Neural cell (in vitro differentiated cells): ENCODE measurements around the gene AGO3. TPM values are rescaled to one million over a fixed set of nuclear protein-coding genes. Genes with fewer than 3 reads are reported as not detected.

ENCODE experiments used
- H2AFZ ChIP-seq: fragments of 200-600, 300-800 bp; sonication (generic), shearing (Covaris generic); 2 replicates; pipeline ENCODE4 v1.6.0; 2014; ENCODE audit warnings: low read depth, mild to moderate bottlenecking, antibody characterized with exemption, low read length, moderate library complexity
- H3F3A ChIP-seq: fragments of 200-600 bp; shearing (Covaris generic); 2 replicates; pipeline ENCODE4 v1.6.1; 2016; ENCODE audit warnings: mild to moderate bottlenecking, moderate library complexity, mixed read lengths, antibody characterized with exemption, low read length; ENCODE audit not compliant: insufficient read depth, poor library complexity, severe bottlenecking
- H3K27ac ChIP-seq: fragments of 200-600, 300-800 bp; sonication (generic), shearing (Covaris generic); 2 replicates; pipeline ENCODE4 v1.5.1; 2014; ENCODE audit warnings: mild to moderate bottlenecking, low read length, moderate library complexity
- H3K27me3 ChIP-seq: fragments of 300-800, 200-600 bp; sonication (generic), shearing (Covaris generic); 2 replicates; pipeline ENCODE4 v1.6.0; 2014; ENCODE audit warnings: mild to moderate bottlenecking, low read depth, low read length, moderate library complexity; ENCODE audit not compliant: insufficient read depth
- H3K36me3 ChIP-seq: fragments of 300-800, 200-600 bp; sonication (generic), shearing (Covaris generic); 2 replicates; pipeline ENCODE4 v1.5.1; 2014; ENCODE audit warnings: mild to moderate bottlenecking, antibody characterized with exemption, low read length, moderate library complexity; ENCODE audit not compliant: insufficient read depth
- H3K4me2 ChIP-seq: fragments of 300-800, 200-600 bp; sonication (generic), shearing (Covaris generic); 2 replicates; pipeline ENCODE4 v1.6.0; 2014; ENCODE audit warnings: mild to moderate bottlenecking, low read length
- H3K4me3 ChIP-seq: fragments of 300-800, 200-600 bp; sonication (generic), shearing (Covaris generic); 2 replicates; pipeline ENCODE4 v1.5.1; 2014; ENCODE audit warnings: mild to moderate bottlenecking, low read length, moderate library complexity
- H3K79me2 ChIP-seq: fragments of 200-600 bp; shearing (Covaris generic); replicated peaks from 2 replicates; pipeline ENCODE4 v1.6.0; 2014; ENCODE audit warnings: mild to moderate bottlenecking, low read length, moderate library complexity; ENCODE audit not compliant: insufficient read depth
- H3K9ac ChIP-seq: fragments of 300-800, 200-600 bp; sonication (generic), shearing (Covaris generic); 2 replicates; pipeline ENCODE4 v1.6.1; 2016; ENCODE audit warnings: mild to moderate bottlenecking, low read length, mixed read lengths
- H3K9me2 ChIP-seq: fragments of 200-600 bp; shearing (Covaris generic); 2 replicates; pipeline ENCODE4 v1.6.1; 2016; ENCODE audit warnings: mild to moderate bottlenecking, low read length, mixed read lengths; ENCODE audit not compliant: insufficient read depth
- H3K9me3 ChIP-seq: fragments of 200-600, 300-800 bp; sonication (generic), shearing (Covaris generic); 2 replicates; pipeline ENCODE4 v1.6.1; 2016; ENCODE audit warnings: mild to moderate bottlenecking, mixed run types, low read length, moderate library complexity, mixed read lengths
- H4K20me1 ChIP-seq: fragments of 200-600 bp; shearing (Covaris generic); 2 replicates; pipeline ENCODE4 v1.6.1; 2016; ENCODE audit warnings: mild to moderate bottlenecking, mixed run types; ENCODE audit not compliant: insufficient read depth
- EP300 ChIP-seq: fragments of 450-650 bp; conservative IDR thresholded peaks from 2 replicates; pipeline ENCODE4 v1.6.1; 2014; ENCODE audit warnings: antibody characterized with exemption, mild to moderate bottlenecking, moderate library complexity; ENCODE audit not compliant: poor library complexity, severe bottlenecking
- EZH2 ChIP-seq: fragments of 200-600, 300-800 bp; shearing (Covaris generic), sonication (generic); IDR thresholded peaks from 2 replicates; pipeline ENCODE4 v1.6.1; 2014; ENCODE audit warnings: antibody characterized with exemption, low read length, borderline replicate concordance, mild to moderate bottlenecking; ENCODE audit not compliant: insufficient read depth, poor library complexity, severe bottlenecking
- MXI1 ChIP-seq: fragments of 450-650 bp; conservative IDR thresholded peaks from 2 replicates; pipeline ENCODE4 v1.6.1; 2014; ENCODE audit warnings: antibody characterized with exemption, mild to moderate bottlenecking; ENCODE audit not compliant: poor library complexity, severe bottlenecking
- POLR2AphosphoS5 ChIP-seq: IDR thresholded peaks from 2 replicates; pipeline ENCODE4 v1.6.1; 2012
- RAD21 ChIP-seq: fragments of 450-650 bp; conservative IDR thresholded peaks from 2 replicates; pipeline ENCODE4 v1.6.1; 2014; ENCODE audit warnings: antibody characterized with exemption, mild to moderate bottlenecking, moderate library complexity
- SMC3 ChIP-seq: fragments of 450-650 bp; conservative IDR thresholded peaks from 2 replicates; pipeline ENCODE4 v1.6.1; 2014; ENCODE audit warnings: antibody characterized with exemption, mild to moderate bottlenecking, moderate library complexity; ENCODE audit not compliant: poor library complexity
- TAF1 ChIP-seq: IDR thresholded peaks from 2 replicates; pipeline ENCODE4 v1.6.1; 2012; ENCODE audit warnings: low read depth
- polyA plus RNA-seq: library from polyadenylated mRNA; depleted of rRNA; stranded (reverse); fragments of >200 nt; gene quantifications from 2 replicates; pipeline ENCODE4 v1.2.3, GENCODE V29; 2014
- TF ChIP-seq, protein P1 (sequence below): IDR thresholded peaks from 2 replicates; pipeline ENCODE4 v1.6.1; 2012; ENCODE audit warnings: borderline replicate concordance
- TF ChIP-seq, protein P2 (sequence below): fragments of 450-650 bp; IDR thresholded peaks from 2 replicates; pipeline ENCODE4 v1.5.1; 2014; ENCODE audit warnings: antibody characterized with exemption, mild to moderate bottlenecking, moderate library complexity; ENCODE audit not compliant: poor library complexity, severe bottlenecking

The AGO3 gene
- polyA plus RNA-seq, 1 donor from 2014 or later = 9.4 TPM

DNA sequence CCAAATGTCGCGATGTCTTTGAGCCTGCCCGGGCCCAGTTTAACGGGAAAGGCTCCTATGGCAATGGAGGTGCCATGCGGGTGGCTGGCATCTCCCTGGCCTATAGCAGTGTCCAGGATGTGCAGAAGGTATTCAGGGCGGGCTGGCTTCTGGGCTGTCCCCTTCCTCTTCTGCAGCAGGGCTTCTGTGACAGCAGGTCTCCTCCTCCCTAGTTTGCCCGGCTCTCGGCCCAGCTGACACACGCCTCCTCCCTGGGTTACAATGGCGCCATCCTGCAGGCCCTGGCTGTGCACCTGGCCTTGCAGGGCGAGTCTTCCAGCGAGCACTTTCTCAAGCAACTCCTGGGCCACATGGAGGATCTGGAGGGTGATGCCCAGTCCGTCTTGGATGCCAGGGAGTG lies 160.8 kb downstream of the AGO3 start:
- peaks cover 16% of the 10 kb centered on the region for H3K79me2 ChIP-seq
- H3K27me3 ChIP-seq = no peaks in the 10 kb centered on the region
- no peak overlapping the region for H3K9ac ChIP-seq
- no peaks in the 10 kb centered on the region for H3K9me2 ChIP-seq
- TF ChIP-seq POLR2AphosphoS5 (no peak), EP300 (no peak), SMC3 (no peak), EZH2 (no peak), MXI1 (no peak), TAF1 (no peak), RAD21 (no peak)
- TF ChIP-seq, protein P1, sequence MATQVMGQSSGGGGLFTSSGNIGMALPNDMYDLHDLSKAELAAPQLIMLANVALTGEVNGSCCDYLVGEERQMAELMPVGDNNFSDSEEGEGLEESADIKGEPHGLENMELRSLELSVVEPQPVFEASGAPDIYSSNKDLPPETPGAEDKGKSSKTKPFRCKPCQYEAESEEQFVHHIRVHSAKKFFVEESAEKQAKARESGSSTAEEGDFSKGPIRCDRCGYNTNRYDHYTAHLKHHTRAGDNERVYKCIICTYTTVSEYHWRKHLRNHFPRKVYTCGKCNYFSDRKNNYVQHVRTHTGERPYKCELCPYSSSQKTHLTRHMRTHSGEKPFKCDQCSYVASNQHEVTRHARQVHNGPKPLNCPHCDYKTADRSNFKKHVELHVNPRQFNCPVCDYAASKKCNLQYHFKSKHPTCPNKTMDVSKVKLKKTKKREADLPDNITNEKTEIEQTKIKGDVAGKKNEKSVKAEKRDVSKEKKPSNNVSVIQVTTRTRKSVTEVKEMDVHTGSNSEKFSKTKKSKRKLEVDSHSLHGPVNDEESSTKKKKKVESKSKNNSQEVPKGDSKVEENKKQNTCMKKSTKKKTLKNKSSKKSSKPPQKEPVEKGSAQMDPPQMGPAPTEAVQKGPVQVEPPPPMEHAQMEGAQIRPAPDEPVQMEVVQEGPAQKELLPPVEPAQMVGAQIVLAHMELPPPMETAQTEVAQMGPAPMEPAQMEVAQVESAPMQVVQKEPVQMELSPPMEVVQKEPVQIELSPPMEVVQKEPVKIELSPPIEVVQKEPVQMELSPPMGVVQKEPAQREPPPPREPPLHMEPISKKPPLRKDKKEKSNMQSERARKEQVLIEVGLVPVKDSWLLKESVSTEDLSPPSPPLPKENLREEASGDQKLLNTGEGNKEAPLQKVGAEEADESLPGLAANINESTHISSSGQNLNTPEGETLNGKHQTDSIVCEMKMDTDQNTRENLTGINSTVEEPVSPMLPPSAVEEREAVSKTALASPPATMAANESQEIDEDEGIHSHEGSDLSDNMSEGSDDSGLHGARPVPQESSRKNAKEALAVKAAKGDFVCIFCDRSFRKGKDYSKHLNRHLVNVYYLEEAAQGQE = no peak
- TF ChIP-seq, protein P2, sequence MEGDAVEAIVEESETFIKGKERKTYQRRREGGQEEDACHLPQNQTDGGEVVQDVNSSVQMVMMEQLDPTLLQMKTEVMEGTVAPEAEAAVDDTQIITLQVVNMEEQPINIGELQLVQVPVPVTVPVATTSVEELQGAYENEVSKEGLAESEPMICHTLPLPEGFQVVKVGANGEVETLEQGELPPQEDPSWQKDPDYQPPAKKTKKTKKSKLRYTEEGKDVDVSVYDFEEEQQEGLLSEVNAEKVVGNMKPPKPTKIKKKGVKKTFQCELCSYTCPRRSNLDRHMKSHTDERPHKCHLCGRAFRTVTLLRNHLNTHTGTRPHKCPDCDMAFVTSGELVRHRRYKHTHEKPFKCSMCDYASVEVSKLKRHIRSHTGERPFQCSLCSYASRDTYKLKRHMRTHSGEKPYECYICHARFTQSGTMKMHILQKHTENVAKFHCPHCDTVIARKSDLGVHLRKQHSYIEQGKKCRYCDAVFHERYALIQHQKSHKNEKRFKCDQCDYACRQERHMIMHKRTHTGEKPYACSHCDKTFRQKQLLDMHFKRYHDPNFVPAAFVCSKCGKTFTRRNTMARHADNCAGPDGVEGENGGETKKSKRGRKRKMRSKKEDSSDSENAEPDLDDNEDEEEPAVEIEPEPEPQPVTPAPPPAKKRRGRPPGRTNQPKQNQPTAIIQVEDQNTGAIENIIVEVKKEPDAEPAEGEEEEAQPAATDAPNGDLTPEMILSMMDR = no peak
- no peak overlapping the region for H3K4me2 ChIP-seq
- H2AFZ ChIP-seq = no peak overlapping the region
- H3F3A ChIP-seq = no peaks in the 10 kb centered on the region
- no peaks in the 10 kb centered on the region for H4K20me1 ChIP-seq
- H3K9me3 ChIP-seq = no peaks in the 10 kb centered on the region
- no peak overlapping the region for H3K27ac ChIP-seq
- no peaks in the 10 kb centered on the region for H3K36me3 ChIP-seq
- no peak overlapping the region for H3K4me3 ChIP-seq

DNA sequence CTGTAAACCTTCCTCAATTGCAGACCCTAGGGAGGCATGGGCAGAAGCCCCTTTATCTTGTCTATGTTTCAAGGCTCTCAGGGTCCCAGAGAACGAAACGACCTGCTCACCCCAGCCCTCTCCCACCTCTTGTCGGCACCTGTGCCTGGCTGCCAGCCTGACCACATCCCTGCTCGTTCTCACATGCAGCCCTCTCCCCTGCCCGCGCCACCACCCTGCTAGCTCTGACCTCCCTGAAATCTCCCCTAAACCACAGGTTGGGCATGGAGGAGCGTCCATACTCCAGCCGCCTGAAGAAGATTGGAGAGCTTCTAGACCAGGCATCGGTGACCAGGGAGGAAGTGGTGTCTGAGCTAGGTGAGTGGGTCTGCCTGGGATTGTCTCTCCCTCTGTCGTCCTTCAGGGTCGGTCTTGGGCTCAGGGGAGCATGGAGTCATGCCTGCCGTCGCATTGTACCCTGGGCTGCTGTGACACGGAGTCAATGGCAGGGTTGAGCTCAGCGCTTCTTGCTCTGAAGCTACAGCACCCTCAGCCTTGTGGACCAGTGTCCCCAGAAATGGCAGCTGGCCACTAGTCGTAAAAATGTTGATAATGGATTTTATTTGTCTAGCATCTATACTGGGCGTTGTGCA lies 161.4 kb downstream of the AGO3 start:
- Histone ChIP-seq H3K27me3 (no peaks in the 10 kb centered on the region), H3K4me2 (no peak overlapping the region), H3K9ac (no peak overlapping the region), H3K4me3 (no peak overlapping the region), H3F3A (no peaks in the 10 kb centered on the region), H3K9me2 (no peaks in the 10 kb centered on the region), H3K79me2 (peaks cover 16% of the 10 kb centered on the region), H2AFZ (no peak overlapping the region), H3K27ac (no peak overlapping the region), H3K36me3 (no peaks in the 10 kb centered on the region), H4K20me1 (no peaks in the 10 kb centered on the region), H3K9me3 (no peaks in the 10 kb centered on the region)
- TF ChIP-seq RAD21 = no peak
- TF ChIP-seq EZH2 = no peak
- TF ChIP-seq EP300 = no peak
- no peak for TF ChIP-seq MXI1
- TF ChIP-seq POLR2AphosphoS5 = no peak
- TF ChIP-seq, protein P1 = no peak
- TF ChIP-seq, protein P2 = no peak
- no peak for TF ChIP-seq TAF1
- no peak for TF ChIP-seq SMC3
